Measurements from ENCODE around the gene SYNE1.
"Not testable (repeated sequence)": the region's sequence is repeated elsewhere in the genome, so short reads cannot be mapped to it uniquely, and the experiment has no call there.

Gene SYNE1

DNA sequence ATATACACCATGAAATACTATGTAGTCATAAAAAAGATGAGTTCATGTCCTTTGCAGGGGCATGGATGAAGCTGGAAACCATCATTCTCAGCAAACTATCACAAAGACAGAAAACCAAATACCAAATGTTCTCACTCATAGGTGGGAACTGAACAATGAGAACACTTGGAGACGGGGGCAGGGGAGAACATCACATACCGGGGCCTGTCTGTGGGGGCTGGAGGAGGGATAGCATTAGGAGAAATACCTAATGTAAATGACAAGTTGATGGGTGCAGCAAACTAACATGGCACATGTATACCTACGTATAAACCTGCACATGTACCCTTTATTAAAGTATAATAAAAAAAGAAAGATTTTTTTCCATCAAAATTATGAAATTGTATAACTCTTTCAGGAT, 22.4 kb downstream of the SYNE1 start:
- not testable (repeated sequence) for DNase-seq (ENCODE audit: low read depth)

DNA sequence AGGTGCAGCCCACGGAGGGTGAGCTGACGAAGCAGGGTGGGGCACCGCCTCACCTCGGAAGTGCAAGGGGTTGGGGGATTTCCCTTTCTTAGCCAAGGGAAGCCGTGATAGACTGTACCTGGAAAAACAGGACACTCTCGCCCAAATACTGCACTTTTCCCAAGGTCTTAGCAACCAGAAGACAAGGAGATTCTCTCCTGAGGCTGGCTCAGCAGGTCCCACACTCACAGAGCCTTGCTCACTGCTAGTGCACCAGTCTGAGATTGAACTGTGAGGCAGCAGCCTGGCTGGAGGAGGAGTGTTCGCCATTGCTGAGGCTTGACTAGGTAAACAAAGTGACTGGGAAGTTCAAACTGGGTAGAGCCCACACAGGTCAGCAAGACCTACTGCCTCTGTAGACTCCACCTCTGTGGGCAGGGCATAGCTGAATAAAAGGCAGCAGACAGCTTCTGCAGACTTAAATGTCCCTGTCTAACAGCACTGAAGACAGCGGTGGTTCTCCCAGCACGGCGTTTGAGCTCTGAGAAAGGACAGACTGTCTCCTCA, 28.0 kb downstream of the SYNE1 start:
- DNase-seq (ENCODE audit: low read depth): no peak

DNA sequence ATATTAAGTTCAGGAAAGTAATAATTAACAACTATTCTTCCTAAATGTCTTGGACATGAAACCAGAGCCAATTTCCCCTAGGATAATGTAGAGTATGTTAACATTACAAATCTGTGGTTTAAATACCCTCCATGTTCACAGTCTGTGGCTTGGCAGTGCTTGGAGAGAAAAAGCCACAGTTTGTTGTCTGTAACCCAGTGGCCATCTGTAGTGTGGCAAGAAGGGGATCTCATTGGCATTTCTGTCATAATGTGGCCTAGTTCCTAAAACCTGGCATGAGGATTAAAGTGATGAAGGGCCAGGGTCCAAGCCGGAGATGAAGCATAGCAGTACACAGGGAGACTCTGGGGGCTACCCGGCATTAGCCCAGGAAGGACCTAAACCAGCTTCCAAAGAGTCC, 31.2 kb downstream of the SYNE1 start:
- DNase-seq (ENCODE audit: low read depth): no peak

DNA sequence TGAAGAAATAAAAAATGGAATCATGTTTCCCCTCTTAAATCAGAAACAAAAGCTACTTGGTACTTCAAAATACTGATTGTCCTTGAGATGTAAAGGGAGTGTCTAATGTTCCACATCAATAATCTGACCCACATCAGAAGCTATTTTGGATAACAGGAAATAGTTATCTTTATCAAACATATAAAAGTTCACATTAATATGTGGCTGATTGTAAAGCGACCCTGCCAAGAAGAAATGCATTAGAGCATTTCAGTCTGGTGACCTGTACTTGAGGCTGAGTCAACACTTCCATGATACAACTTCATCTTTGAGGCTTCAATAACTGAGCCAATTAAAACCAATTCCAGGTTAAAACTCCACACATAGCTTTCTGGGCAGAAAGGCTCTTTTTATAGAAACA, 31.8 kb downstream of the SYNE1 start:
- no peak for DNase-seq (ENCODE audit: low read depth)

DNA sequence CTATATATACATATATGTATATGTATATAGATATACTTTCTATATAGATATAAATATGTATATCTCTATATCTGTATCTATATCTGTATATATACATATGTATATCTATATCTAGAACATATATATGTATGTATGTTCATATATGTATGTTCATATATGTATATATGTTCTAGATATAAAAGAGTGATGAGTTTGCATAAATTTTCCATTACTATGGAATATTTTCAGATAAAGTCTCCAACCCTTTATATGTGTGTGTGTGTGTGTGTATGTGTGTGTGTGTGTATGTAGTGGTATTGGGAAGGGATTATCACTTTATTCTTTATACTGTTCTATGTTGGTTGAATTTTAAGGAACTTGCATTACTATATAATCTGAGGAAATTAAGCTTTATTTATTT, 33.3 kb downstream of the SYNE1 start:
- DNase-seq (ENCODE audit: low read depth): no peak

DNA sequence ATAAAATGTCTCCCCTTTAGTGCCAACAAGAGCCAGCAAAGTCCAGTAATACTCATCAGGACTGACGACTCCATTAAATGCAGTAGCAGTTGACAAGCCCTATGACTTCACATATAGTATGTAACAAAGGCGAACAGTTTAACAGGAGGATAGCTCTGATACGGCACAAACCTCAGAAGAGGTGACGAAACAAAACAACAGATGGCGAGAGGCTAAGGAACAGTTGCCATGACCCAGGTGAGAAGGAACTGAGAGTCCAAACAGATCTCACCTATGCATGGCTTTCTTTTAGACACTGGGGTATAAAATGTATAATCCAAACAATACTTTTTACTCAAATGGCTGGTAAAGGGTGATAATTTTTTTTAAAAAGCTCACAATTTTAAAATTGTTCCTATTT, 37.1 kb downstream of the SYNE1 start:
- no peak for DNase-seq (ENCODE audit: low read depth)

DNA sequence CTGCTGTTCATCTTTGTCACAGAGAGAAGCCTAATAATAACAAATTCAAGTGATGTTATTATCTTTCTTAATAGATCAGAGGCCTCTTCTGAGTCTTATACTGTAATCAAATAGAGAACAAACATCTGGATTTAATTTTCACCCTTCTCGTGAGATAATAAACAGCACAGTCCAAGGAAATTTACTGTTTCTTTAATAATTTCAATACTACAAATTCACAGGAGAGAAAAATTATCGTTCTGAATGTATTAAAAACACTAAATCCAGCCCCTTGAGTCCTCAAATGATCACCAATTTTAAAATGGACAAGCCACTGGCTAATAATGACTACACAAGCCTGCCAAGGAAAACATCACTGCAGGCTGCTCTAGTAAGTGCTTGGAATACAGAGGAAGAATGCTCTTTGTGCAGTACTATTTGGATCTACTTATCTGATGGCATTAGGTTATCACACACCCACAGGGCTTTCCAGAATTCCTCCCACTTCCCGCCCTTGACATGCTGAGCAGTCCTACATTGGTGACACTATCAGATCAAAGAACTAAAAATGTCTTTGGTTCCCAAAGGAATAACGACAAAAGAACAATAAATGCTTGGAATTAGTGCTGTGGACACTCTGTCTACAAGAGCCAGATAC, 38.1 kb downstream of the SYNE1 start:
- DNase-seq (ENCODE audit: low read depth): no peak

DNA sequence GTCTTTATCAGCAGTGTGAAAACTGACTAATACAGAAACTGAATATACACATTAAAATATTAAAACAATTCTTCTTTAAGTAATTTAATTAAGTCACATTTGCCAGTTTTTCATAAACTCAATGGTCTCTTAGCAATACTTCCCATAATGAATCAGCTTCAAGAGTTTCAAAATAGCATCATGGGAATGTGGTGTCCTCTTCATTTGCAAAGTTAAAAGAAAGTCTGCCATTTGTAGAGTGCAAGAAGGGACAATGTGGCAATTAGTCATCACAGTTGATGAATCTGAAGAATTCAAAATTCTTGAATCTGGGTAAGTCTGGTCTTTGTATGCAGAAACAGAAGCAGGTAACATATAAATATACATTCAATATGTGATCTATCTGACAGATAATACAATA, 38.7 kb downstream of the SYNE1 start:
- DNase-seq (ENCODE audit: low read depth): no peak

DNA sequence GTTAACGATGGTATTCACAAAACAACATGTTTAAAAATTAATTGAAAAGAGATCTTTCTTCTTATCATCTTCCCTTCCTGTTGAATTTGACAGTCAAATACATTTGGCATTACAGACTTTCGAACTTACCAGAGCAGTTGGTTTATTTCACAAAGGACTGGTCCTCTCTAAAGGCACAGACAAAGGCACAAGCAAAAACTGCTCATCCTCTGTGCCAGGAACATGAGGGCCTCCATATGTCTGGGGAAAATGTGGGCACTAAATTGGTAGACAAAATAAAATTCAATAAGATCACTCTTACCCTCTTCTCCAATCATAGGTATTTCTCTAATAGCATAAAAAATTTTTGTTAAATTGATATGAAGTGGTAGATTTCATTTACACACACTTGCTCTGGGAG, 40.4 kb downstream of the SYNE1 start:
- DNase-seq (ENCODE audit: low read depth): no peak

DNA sequence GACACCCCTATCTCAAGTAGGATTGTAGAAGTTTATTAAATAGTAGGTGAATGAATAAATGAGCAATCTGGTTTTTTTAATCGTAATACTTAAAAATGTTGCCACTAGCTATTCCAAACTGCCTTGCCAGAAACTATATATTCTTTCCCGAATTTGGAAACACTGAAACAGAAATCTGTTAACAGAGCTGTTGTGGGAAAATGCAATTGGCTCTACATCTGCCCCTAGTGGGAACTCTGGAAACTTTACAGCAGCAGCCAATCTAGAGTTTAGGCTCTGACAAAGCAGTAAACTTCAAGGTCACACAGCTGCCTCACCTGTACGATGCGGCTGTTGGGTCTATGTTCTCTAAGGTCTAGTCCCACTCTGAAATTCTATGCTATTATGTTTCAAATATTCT, 41.7 kb downstream of the SYNE1 start:
- DNase-seq (ENCODE audit: low read depth): no peak

DNA sequence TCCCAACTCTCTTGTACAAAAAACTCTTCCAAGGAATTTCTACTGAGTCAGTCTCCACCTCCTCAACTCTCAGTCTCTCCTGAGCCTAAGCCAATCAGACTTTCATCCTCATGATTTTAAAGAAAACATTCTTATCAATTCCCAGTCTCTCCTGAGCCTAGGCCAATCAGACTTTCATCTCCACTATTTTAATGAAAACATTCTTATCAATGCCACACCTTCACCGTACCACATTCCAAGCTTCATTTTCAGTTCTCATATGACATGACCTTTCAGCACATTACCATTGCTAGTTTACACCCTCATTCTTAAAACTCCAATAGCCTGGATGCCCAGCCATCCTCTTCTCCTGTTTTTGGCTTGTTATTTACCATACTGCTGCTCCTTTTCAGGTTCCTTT, 42.5 kb downstream of the SYNE1 start:
- no peak for DNase-seq (ENCODE audit: low read depth)

DNA sequence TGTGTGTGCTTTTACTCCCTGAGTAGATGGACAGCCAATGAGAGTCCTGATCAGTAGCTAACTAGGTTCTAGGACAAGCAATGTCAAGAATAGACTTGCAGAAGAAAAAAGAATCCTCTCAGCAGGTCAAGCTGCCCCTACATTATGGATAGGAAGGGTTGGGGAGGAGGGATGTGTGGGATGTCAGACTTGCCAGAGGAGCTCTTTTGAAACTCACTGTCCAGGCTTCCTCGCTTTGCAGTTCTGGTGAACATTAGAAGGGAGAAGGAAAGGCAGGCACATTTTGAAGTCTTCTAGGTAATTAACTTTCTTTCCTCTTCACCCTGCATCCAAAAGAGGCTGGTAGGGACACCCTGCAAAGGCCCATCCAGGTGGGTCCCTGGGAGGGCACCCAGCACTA, 48.7 kb downstream of the SYNE1 start:
- no peak for DNase-seq (ENCODE audit: low read depth)

DNA sequence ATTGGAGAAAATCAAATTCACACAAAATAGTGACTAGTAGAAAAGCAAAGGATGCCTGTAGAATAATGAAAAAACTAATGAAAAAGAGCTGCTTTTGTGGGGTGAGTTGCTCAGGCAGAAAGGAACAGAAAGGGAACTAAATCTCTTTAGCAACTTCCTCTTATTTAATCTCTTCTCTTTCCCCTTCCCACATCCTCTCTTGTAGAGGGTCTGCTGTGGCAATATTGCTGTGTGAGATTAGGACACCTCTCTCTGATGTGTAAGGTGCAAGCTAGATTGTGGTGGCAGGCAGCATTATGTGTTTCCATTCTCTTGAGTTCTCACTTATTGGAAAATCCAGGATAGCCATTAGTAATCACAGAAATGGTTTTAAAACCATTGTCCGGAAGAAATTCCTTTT, 49.7 kb downstream of the SYNE1 start:
- no peak for DNase-seq (ENCODE audit: low read depth)

DNA sequence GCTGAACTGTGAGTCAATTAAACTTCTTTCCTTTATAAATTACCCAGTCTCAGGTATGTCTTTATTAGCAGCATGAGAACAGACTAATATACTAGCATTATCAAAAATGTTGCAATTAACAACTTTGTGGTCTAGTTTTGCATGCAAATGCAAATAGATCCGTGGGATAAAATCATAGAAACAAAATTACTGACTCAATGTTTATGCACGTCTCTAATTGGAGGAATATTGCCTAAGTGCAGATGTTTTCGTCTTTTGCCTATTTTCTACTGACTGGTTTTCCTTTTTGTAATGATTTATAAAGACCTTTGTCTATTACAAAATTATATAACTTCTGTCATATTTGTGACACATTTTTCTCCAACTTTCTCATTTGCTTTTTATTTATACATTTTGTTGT, 51.9 kb downstream of the SYNE1 start:
- no peak for DNase-seq (ENCODE audit: low read depth)

DNA sequence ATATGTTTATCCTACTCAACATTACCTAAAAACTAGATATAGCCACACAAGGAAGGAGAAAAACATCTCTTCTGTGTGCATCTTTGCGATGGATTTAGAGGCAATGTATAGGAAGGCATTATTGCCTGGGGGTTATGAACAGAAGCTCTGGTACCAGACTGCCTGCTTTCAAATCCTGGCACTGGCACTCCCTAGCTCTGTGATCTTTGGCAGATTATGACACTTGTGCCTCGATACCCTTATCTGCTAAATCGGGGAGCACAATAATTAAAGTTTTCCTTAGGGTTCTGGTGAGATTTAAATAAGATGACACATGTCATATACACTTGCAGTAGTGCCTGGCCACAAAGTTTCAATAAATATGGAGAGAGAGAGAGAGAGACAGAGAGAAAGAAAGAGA, 53.3 kb downstream of the SYNE1 start:
- no peak for DNase-seq (ENCODE audit: low read depth)

DNA sequence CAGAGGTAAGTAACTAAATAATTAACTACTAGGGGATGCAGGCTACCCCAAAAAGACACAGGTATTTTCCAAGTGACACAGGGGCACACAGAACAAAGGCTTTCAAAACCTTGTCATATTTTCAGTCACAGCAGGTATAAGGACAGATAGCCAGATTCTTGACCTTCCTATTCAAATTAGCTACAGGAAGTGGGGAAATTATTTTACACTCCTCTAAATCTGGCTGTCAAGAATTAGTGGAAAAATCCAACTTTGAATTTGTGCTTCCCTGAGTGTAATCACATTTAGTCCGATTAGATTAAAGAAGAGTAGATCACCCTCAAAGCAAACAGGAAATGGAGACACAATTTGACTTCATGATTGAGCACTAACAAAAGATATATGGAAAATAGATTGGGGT, 60.6 kb downstream of the SYNE1 start:
- no peak for DNase-seq (ENCODE audit: low read depth)

DNA sequence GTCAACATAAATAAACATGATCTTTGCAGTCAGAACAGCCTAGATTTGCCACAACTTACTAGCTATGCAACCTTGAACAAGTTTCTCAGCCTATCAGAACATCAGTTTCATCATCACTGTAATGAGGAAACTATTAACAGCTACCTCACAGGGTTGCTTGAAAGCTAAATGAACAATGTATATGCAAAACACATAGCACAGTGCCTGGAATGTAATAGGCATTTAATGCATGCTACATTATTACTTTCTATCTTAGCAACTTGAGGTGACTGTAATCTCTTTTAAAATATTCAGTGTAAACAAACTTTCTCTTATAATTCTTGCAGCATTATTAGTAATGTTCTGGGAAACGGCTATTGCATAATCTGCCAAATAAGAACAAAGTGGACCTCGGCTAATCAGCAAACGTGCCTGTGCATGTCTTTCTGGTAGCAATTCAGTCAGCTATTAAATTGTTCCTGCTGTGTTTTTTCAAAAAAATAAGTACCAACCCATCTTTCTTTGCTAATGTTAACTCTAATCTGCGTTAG, 61.5 kb downstream of the SYNE1 start:
- DNase-seq (ENCODE audit: low read depth): no peak

DNA sequence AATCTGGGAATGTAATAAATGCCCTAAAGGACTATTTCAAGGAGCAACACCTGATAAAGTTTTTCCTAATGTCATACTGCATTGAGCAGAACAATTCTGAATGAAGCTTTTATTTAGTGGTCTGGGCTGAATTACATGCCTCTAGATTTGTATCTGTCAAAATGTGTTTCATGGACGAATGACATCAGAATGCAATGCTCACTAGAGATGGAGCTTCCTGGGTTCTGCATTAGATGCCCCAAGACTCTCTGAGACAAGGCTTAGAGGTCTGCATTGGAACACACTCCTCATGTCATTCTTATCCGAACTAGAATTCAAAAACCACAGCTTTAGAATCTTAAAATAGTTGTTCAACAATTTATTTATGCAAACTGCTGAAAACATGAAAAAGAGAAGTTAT, 62.0 kb downstream of the SYNE1 start:
- no peak for DNase-seq (ENCODE audit: low read depth)

DNA sequence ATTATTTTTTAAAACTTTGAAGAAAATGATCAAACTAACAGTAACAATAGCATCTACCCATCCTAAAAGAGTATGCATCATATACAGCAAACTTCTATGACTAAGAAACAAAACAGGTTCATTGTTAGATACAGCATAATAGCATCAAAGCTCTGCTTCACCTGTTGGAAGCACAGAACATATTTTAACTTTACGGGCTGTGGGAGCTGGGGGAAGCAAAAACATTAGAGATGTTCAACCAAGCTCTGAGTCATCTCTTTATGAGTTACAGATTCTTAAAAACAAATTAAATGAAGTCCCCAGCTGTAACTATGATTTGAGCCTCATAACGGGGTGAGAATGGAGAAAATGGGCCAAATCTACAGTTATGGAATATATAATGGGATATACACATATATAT, 63.4 kb downstream of the SYNE1 start:
- no peak for DNase-seq (ENCODE audit: low read depth)

DNA sequence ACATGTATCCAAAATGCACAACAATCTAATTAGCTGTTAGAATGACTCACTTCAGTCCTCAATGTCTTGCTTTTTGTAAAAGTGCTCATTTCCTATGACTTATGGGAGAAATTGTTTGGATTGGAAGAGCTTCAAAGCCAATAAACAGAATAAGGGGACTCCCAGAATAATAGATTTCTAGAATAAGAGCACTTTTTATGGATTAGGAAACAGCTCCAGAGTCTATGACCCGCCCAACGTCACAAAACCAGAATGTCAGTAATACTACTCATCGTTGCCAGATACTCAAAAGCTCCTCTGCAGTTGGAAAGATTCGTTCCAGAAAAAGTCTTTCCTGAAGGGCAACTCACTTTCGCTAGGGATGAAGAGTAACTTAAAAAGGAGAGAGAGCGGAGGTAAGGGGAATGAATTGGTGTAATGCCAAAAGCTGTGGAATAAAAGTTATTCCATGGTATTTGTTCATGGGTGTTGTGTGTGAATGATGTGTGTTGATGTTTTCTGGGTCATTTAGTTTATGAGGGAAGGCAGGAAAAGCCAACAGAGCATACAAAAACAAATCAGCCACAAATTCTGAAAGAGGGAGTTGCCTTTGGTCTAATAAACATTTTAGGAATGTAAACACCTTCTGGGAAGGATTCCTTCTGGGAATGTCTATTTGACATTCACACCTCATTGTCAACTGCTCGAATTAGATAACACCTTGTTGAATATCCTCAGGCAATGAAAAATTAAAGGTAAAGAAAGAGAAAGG, 64.6 kb downstream of the SYNE1 start:
- no peak for DNase-seq (ENCODE audit: low read depth)

DNA sequence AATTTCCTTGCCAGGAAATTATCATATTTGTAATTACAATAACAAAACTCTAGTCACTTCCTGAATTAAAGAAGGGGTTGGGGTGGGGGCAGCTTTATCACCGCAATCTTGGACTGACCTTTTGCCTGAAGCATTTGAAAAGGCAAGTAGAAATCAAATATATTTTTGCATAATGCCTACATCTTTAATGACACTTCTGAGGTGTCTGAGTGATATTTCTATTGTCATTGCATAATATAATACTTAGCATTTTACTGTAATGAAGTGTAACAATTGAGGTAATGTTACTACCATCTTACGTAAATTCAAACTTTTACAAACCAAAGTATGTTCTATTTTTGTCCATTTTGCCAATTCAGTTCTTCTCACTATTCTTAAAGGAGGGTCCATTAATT, 65.2 kb downstream of the SYNE1 start:
- no peak for DNase-seq (ENCODE audit: low read depth)

DNA sequence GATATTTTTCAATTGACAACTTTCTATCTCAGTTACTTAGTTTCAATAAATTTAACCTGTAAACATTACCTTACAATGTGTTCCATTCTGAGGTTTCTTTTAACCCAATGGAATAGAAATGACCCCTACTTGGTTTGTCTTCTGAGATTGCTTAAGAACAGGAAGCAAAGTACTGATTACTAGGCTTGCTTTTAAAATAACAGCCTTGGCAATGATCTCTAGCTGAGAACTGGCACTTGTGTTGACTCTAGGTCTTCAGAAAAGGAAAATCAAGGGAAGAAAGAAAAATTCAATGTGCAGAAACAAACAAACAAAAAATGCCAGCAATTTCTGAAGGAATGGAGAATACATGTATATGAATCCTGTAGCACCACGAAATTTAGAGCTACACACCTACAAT, 66.1 kb downstream of the SYNE1 start:
- no peak for DNase-seq (ENCODE audit: low read depth)

DNA sequence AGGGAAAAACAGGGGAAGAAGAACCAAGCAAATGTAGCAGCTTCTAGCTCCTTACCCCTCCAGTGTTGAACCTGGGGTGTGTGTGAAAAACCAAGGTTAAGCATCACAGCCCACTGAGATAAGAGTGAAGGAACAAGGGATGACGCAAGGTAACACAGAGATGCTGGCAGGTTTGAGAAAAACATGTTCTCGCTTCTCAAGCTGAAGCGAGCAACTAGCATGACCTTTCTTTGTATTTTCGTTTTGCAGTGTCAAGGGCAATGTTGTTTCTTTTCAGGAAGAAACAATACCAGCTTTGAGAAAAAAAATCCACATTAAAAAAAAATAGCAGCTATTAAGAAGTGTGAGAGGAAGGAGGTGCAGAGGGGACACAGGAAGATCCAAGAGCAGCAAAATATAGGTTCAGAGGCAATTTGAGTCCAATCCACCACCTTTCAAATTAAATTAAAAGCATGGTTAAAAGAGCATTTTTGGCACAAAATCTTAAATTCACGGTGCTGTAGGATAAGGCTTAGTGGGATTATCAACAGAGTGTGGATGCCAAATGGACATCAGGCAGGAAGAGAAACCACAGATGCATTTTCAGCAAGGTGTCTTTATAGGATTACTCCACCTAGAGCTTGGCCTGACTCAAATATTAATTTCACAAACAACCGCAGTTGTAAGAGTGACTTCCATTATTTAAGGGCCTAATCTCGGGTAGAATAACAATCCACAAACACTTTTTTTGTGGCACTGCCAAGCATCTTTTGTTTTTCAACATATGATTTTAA, 70.9 kb downstream of the SYNE1 start:
- DNase-seq (ENCODE audit: low read depth): no peak

All from activated T-cell treated with anti-CD3 and anti-CD28 coated beads for 1 hour (primary cell).